Naive thymus-derived CD8-positive, alpha-beta T cell (primary cell): ENCODE data around the gene GRIFIN. TPM values are rescaled to one million over a fixed set of nuclear protein-coding genes. Genes with fewer than 3 reads are reported as not detected.

ENCODE experiments used
- ATAC-seq, 2 donors: fragments of 150-1000 bp; cut with Tn5 transposase in 1 of 2; sonication (Bioruptor Pico), chemical (Tn5 transposase) in 1 of 2; 1 replicate in 1 of 2; 2 replicates in 1 of 2; pipeline ENCODE4 v1.10.0; 2021; ENCODE audit warnings: mild to moderate bottlenecking in 2 of 2, moderate library complexity in 2 of 2
- POLR2A ChIA-PET: fragments of 350-600 bp; sonication (Branson Sonifier 250); formaldehyde crosslinking; loops from one replicate; lab custom pipeline; 2021; ENCODE audit warnings: antibody characterized with exemption; lab: Charles Lee
- DNase-seq, 10 donors: peaks; one replicate each; pipeline versions ENCODE4 v3.0.0 to v3.0.0-alpha.2; 2020 to 2022
- H3K27ac Mint-ChIP-seq, 10 donors: one replicate each; pipeline ENCODE4 v1.8.0; 2020 to 2022; ENCODE audit warnings: mild to moderate bottlenecking in 10 of 10, mixed read lengths in 10 of 10, moderate library complexity in 4 of 10, inconsistent platforms in 1 of 10
- H3K27me3 Mint-ChIP-seq, 5 donors: one replicate each; pipeline ENCODE4 v1.8.0; 2021 to 2022; ENCODE audit warnings: mixed read lengths in 5 of 5
- H3K36me3 Mint-ChIP-seq, 3 donors: one replicate each; pipeline ENCODE4 v1.8.0; 2020 to 2022; ENCODE audit warnings: mixed read lengths in 3 of 3, mild to moderate bottlenecking in 2 of 3, inconsistent platforms in 1 of 3
- H3K4me1 Mint-ChIP-seq, 4 donors: one replicate each; pipeline ENCODE4 v1.8.0; 2021 to 2022; ENCODE audit warnings: mixed read lengths in 4 of 4
- H3K4me3 Mint-ChIP-seq, 10 donors: one replicate each; pipeline ENCODE4 v1.8.0; 2020 to 2022; ENCODE audit warnings: mild to moderate bottlenecking in 10 of 10, mixed read lengths in 10 of 10, moderate library complexity in 6 of 10, inconsistent platforms in 1 of 10
- H3K9me3 Mint-ChIP-seq, 9 donors: one replicate each; pipeline ENCODE4 v1.8.0; 2020 to 2022; ENCODE audit warnings: mixed read lengths in 9 of 9, mild to moderate bottlenecking in 3 of 9, inconsistent platforms in 1 of 9, moderate library complexity in 1 of 9
- polyA plus RNA-seq, 3 donors: library from polyadenylated mRNA; unstranded; fragments of 300-500 nt; fragmentation: Illumina TruSeq; gene quantifications; one replicate each; pipeline ENCODE4 v1.2.3, GENCODE V29; 2021
- total RNA-seq, 8 experiments: library from RNA in 2 of 8; stranded (reverse) in 2 of 8; gene quantifications; one replicate each; pipeline ENCODE4 v1.2.3 and lab custom pipeline; 2021 to 2026

Gene GRIFIN
- total and polyA plus RNA-seq, 5 experiments from 2014 or later, result not detected

DNA sequence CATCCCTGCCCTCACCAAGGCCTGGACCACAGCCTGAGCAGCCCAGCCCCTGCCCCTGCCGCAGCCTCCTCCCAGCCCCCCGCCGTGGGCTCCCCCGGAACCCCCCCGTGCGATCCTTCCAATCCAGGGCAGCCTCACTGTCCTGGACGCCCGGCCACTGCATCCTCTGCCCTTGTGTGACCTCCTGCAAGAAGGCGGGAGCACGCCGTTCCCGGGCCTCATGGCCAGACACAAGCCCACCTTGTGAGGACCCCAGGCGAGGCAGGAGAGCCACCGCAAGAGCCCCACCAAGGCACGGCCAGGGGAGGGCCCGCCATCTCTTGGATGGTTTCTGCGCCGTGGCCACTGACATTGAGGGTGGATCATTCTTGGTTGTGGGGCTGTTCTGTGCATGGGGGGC is 35.6 kb upstream of the GRIFIN start:
- peaks cover 26 to 63% (median 57%) of the 10 kb centered on the region in 4 donors for H3K4me1 Mint-ChIP-seq
- no peaks in the 10 kb centered on the region for H3K9me3 Mint-ChIP-seq
- DNase-seq (peak in 1 of 10 donors; percentile 32), ATAC-seq (no peak)
- no peaks in the 10 kb centered on the region for H3K27me3 Mint-ChIP-seq
- POLR2A ChIA-PET, result interaction anchor here (0.9 to 22.8 kb wide), 20 partner anchors 9 to 941 kb away, joined by 3 to 821 read pairs (median 4); partner anchors contain the start of genes BRAT1, LFNG and TTYH3
- no peaks in the 10 kb centered on the region for H3K36me3 Mint-ChIP-seq
- peak overlapping the region in 9 of 10 donors; percentile 96 to 99 (median 98) for H3K27ac Mint-ChIP-seq
- peak overlapping the region; percentile 75 to 88 (median 84) for H3K4me3 Mint-ChIP-seq

- peak; percentile 44 to 89 (median 70) for DNase-seq
- ATAC-seq, result peak; percentile 38 to 48
- H3K4me3 Mint-ChIP-seq, result peak overlapping the region; percentile 75 to 88 (median 84)
- no peaks in the 10 kb centered on the region for H3K27me3 Mint-ChIP-seq
- peak overlapping the region in 9 of 10 donors; percentile 96 to 99 (median 98) for H3K27ac Mint-ChIP-seq
- no peaks in the 10 kb centered on the region for H3K9me3 Mint-ChIP-seq
- peaks cover 26 to 69% (median 59%) of the 10 kb centered on the region in 4 donors for H3K4me1 Mint-ChIP-seq
- no peaks in the 10 kb centered on the region for H3K36me3 Mint-ChIP-seq
- POLR2A ChIA-PET, result interaction anchor here (0.5 to 22.8 kb wide), 26 partner anchors 9 to 941 kb away, joined by 3 to 821 read pairs (median 4); partner anchors contain the start of genes BRAT1, CHST12, IQCE and LFNG
These were observed 34.9 kb upstream of the GRIFIN start for GRCh38 chr7:2510909-2511768.

DNA sequence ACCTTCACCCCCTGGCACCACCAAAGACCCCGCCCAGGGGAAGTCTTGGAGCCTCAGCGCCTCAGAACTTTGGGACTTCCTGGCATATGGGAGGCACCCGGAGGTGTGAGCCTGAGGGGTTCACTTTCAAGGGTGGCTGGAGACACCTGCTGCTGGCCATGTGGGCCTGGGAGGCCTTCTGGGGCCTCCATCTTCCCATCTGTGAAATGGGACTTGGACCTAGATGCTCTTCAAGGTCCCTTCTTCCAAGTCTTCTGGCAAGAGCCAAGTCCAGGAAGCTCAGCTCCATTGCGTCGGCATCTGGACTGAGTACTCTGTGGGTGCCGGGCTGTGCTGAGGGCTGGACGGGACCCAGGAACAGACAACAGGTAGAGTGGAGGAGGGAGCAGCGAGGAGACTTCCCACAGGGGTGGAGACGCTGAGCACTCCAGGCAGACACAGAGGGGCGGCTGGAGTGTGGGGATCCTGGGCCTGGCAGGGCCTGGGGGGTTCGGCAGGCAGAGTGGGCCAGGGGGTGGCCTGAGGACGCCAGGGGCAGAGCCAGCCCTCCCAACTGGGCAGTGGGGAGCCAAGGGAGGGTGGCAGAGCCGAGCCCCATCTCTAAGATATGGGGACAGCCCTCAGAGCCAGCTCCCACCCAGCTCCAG is 34.1 kb upstream of the GRIFIN start:
- H3K4me3 Mint-ChIP-seq, result peak overlapping the region; percentile 75 to 88 (median 84)
- no peaks in the 10 kb centered on the region for H3K36me3 Mint-ChIP-seq
- ATAC-seq (no peak), DNase-seq (no peak)
- H3K9me3 Mint-ChIP-seq, result no peaks in the 10 kb centered on the region
- POLR2A ChIA-PET, result interaction anchor here (0.5 to 22.8 kb wide), 16 partner anchors 8 to 940 kb away, joined by 3 to 821 read pairs (median 10); partner anchors contain the start of genes BRAT1, CHST12, IQCE and LFNG
- H3K27me3 Mint-ChIP-seq, result no peaks in the 10 kb centered on the region
- H3K4me1 Mint-ChIP-seq, result peaks cover 26 to 69% (median 60%) of the 10 kb centered on the region in 4 donors
- H3K27ac Mint-ChIP-seq, result peak overlapping the region in 9 of 10 donors; percentile 96 to 99 (median 98)

DNA sequence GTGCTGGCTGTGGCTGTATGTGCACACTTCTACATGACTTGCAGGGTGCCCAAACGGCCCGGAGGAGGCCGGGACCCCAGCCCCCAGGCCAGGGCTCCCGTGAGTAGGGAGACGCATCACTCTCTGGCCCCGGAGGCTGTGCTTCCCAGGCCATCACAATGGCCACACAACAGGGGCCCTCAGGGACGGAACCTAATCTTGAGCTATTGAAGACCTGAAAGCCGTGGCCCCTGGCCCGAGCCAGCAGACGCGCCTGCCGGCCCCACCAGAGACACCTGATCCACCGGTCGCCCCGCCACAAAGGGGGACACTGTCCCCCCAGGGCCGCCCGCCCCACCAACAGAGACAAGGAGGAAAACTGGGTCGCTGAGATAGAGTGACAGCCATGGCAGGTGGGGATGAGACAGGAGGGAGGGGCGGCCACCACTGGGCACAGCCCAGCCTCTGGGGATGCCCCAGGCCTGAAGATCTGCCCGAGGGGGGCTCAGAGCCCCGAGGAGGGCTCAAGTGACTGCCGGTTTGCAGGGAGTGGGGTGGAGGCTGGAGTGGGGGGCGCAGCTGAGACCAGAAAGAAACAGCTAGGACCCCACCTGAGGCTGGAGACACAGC is 33.2 kb upstream of the GRIFIN start:
- H3K4me1 Mint-ChIP-seq, result peaks cover 26 to 69% (median 60%) of the 10 kb centered on the region in 4 donors
- no peaks in the 10 kb centered on the region for H3K27me3 Mint-ChIP-seq
- no peaks in the 10 kb centered on the region for H3K9me3 Mint-ChIP-seq
- no peak for ATAC-seq
- no peak for DNase-seq
- peak overlapping the region in 9 of 10 donors; percentile 96 to 99 (median 98) for H3K27ac Mint-ChIP-seq
- H3K36me3 Mint-ChIP-seq, result no peaks in the 10 kb centered on the region
- POLR2A ChIA-PET, result interaction anchor here (1.0 to 22.8 kb wide), 12 partner anchors 10 to 201 kb away, joined by 3 to 821 read pairs (median 8); partner anchors contain the start of genes BRAT1, IQCE, LFNG and TTYH3
- H3K4me3 Mint-ChIP-seq, result peak overlapping the region; percentile 73 to 88 (median 82)

- POLR2A ChIA-PET, result interaction anchor here (0.6 to 22.8 kb wide), 17 partner anchors 9 to 202 kb away, joined by 3 to 821 read pairs (median 5); partner anchors contain the start of genes BRAT1, IQCE, LFNG and TTYH3
These were observed 32.4 kb upstream of the GRIFIN start for GRCh38 chr7:2508327-2509215.

DNA sequence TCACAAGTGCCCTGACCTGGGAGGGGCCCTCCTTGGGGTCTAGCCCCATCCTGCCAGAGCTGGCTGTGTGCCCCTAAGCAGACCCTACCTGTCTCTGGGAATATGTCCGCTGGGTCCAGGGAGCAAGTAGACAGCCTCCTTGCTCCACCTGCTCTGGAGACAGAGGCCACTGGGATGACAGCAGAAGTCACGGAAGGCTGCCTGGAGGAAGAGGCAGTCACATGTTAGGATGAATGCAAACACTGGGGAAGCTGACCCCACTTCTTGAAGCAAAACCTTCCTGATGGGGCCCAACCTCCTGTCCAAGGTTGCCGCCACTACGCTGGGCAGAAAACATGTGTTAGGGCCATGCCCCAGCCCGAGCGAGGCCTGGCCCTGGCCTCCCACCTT is 31.7 kb upstream of the GRIFIN start:
- Mint-ChIP-seq H3K9me3 (no peaks in the 10 kb centered on the region), H3K36me3 (no peaks in the 10 kb centered on the region), H3K27me3 (no peaks in the 10 kb centered on the region), H3K4me3 (peak overlapping the region; percentile 73 to 88 (median 82)), H3K27ac (peak overlapping the region in 9 of 10 donors; percentile 96 to 99 (median 98)), H3K4me1 (peaks cover 25 to 71% (median 61%) of the 10 kb centered on the region in 4 donors)
- POLR2A ChIA-PET, result interaction anchor here (0.7 to 22.8 kb wide), 11 partner anchors 8 to 132 kb away, joined by 3 to 821 read pairs (median 7); partner anchors contain the start of genes BRAT1, IQCE, LFNG and TTYH3
- DNase-seq (no peak), ATAC-seq (no peak)

More at GRCh38 chr7:2508327-2509215, 32.4 kb upstream of the GRIFIN start:
- Mint-ChIP-seq H3K9me3 (no peaks in the 10 kb centered on the region), H3K4me3 (peak overlapping the region; percentile 73 to 88 (median 82)), H3K27me3 (no peaks in the 10 kb centered on the region), H3K4me1 (peaks cover 29 to 74% (median 63%) of the 10 kb centered on the region in 4 donors), H3K36me3 (no peaks in the 10 kb centered on the region), H3K27ac (peak overlapping the region in 9 of 10 donors; percentile 96 to 99 (median 98))
- ATAC-seq (peak; percentile 60 to 78), DNase-seq (peak; percentile 70 to 94 (median 89))

- no peaks in the 10 kb centered on the region for H3K9me3 Mint-ChIP-seq
- H3K4me1 Mint-ChIP-seq, result peaks cover 19 to 65% (median 56%) of the 10 kb centered on the region in 4 donors
- DNase-seq (peak in 1 of 10 donors; percentile 59), ATAC-seq (no peak)
- H3K4me3 Mint-ChIP-seq, result peak overlapping the region in 3 of 10 donors; percentile 83 to 88 (median 87)
- no peaks in the 10 kb centered on the region for H3K27me3 Mint-ChIP-seq
- peak overlapping the region in 8 of 10 donors; percentile 96 to 99 (median 98) for H3K27ac Mint-ChIP-seq
- POLR2A ChIA-PET, result interaction anchor here (1.1 to 22.8 kb wide), 9 partner anchors 8 to 124 kb away, joined by 3 to 821 read pairs (median 8); partner anchors contain the start of genes BRAT1, IQCE, LFNG and TTYH3
- no peaks in the 10 kb centered on the region for H3K36me3 Mint-ChIP-seq
These were observed 31.2 kb upstream of the GRIFIN start for GRCh38 chr7:2507208-2507916.

- ATAC-seq (no peak), DNase-seq (no peak)
- Mint-ChIP-seq H3K4me3 (no peak overlapping the region), H3K27me3 (no peaks in the 10 kb centered on the region), H3K36me3 (no peaks in the 10 kb centered on the region), H3K9me3 (no peaks in the 10 kb centered on the region), H3K4me1 (peaks cover 15 to 50% (median 38%) of the 10 kb centered on the region in 4 donors), H3K27ac (peak overlapping the region in 1 of 10 donors; percentile 48)
- POLR2A ChIA-PET, result interaction anchor here (1.2 to 22.8 kb wide), 2 partner anchors 19 to 27 kb away, joined by 3 to 821 read pairs; partner anchors contain the start of gene LFNG
These were observed 29.2 kb upstream of the GRIFIN start for GRCh38 chr7:2505401-2505800.

DNA sequence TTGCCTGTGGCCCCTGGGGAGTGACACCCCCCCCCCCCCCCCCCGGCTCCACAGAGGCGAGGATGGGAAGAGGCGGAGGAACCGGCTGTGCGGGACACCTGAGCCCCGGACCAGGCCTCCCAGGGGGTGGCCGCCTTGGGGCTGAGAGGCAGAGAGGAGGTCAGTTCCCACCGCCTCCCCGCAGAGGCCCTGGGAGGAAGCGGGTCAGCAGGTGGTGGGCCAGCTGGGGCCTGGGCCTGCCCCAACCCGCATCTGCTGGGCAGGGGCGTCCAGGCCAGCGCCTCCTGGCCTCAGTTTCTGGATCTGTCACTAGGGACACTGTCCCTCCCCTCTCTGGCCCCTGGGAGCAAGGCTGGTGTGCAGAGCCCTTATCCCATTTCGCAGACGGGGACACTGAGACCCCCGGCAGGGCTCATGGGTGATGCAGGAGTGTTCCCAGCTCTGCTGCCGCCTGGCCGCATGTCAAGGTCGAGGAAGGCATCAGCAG is 28.7 kb upstream of the GRIFIN start:
- no peaks in the 10 kb centered on the region for H3K27me3 Mint-ChIP-seq
- H3K4me3 Mint-ChIP-seq, result no peak overlapping the region
- POLR2A ChIA-PET, result interaction anchor here (1.2 to 22.8 kb wide), 2 partner anchors 19 to 26 kb away, joined by 3 to 821 read pairs; partner anchors contain the start of gene LFNG
- H3K9me3 Mint-ChIP-seq, result no peaks in the 10 kb centered on the region
- no peak for ATAC-seq
- peaks cover 14 to 46% (median 33%) of the 10 kb centered on the region in 4 donors for H3K4me1 Mint-ChIP-seq
- H3K36me3 Mint-ChIP-seq, result no peaks in the 10 kb centered on the region
- H3K27ac Mint-ChIP-seq, result peak overlapping the region in 1 of 10 donors; percentile 48
- DNase-seq, result no peak
